HepG2 (cell line): ENCODE data around the gene CAPN13. TPM values are rescaled to one million over a fixed set of nuclear protein-coding genes. Genes with fewer than 3 reads are reported as not detected.

Experiments
- ATAC-seq: fragments of 200-7000 bp; cut with Tn5 transposase; 3 replicates; pipeline ENCODE4 v1.9.1; 2020; ENCODE audit warnings: mild to moderate bottlenecking, moderate library complexity
- BruUV-seq: library from RNA; stranded (reverse); fragments of 400-500 nt; replicated peaks from 2 replicates; lab custom pipeline; 2021; lab: Mats Ljungman, UMichigan
- CTCF ChIA-PET: fragments of 300-600 bp; formaldehyde crosslinking; extraction: SDS; loops from one replicate; lab custom pipeline; 2021; ENCODE audit warnings: low total read pairs, inconsistent platforms, low intra/inter-chr PET ratio; lab: Yijun Ruan, JAX
- POLR2A ChIA-PET: fragments of 350-600 bp; sonication (Branson Sonifier 250); formaldehyde crosslinking; loops from one replicate; lab custom pipeline; 2020; ENCODE audit warnings: antibody characterized with exemption, inconsistent platforms; lab: Yijun Ruan, JAX
- DNase-seq: peaks from one replicate; pipeline ENCODE4 v3.0.0-alpha.2; 2015; ENCODE audit warnings: low spot score
- FAIRE-seq: peaks from 3 replicates; lab custom pipeline; 2011; peaks lifted over from hg19 to GRCh38; lab: Jason Lieb, UNC
- H2AFZ ChIP-seq: one replicate; pipeline ENCODE4 v1.6.1; 2011; ENCODE audit warnings: low read length, inconsistent platforms
- H3K27ac ChIP-seq: fragments of 300-600 bp; 3 replicates; pipeline ENCODE4 v1.8.0; 2011; ENCODE audit warnings: mixed run types, mild to moderate bottlenecking, mixed read lengths, low read length, inconsistent platforms; ENCODE audit not compliant: insufficient read depth; ENCODE audit errors: extremely low read length
- H3K27me3 ChIP-seq, 2 experiments: fragments of 200-600 bp in 1 of 2; 2 replicates in 1 of 2; 3 replicates in 1 of 2; pipeline versions ENCODE4 v1.6.0 to v1.8.0; 2011; ENCODE audit warnings: low read length in 2 of 2, mild to moderate bottlenecking in 2 of 2, moderate library complexity in 2 of 2, inconsistent platforms in 1 of 2; ENCODE audit not compliant: insufficient read depth in 2 of 2, control insufficient read depth in 1 of 2
- H3K36me3 ChIP-seq, 2 experiments: fragments of 200-600 bp in 1 of 2; replicated peaks in 1 of 2; 2 replicates in 1 of 2; 3 replicates in 1 of 2; pipeline versions ENCODE4 v1.5.1 to v1.8.0; 2011; ENCODE audit warnings: low read length in 2 of 2, inconsistent platforms in 1 of 2; ENCODE audit not compliant: insufficient read depth in 2 of 2, control insufficient read depth in 1 of 2
- H3K4me1 ChIP-seq: 2 replicates; pipeline ENCODE4 v1.5.1; 2012; ENCODE audit warnings: low read length, inconsistent platforms; ENCODE audit not compliant: insufficient read depth
- H3K4me2 ChIP-seq: 2 replicates; pipeline ENCODE4 v1.6.0; 2011; ENCODE audit warnings: low read depth, low read length, inconsistent platforms
- H3K4me3 ChIP-seq, 3 experiments: fragments of 200-600 bp in 1 of 3; sonication (generic), shearing (Covaris generic) in 1 of 3; replicated peaks in 1 of 3; 2 replicates each; pipeline ENCODE4 v1.5.1; 2011 to 2016; ENCODE audit warnings: low read length in 3 of 3, inconsistent platforms in 2 of 3, low read depth in 2 of 3, mild to moderate bottlenecking in 2 of 3, control low read depth in 1 of 3, mixed read lengths in 1 of 3; ENCODE audit not compliant: insufficient read depth in 1 of 3
- H3K79me2 ChIP-seq: one replicate; pipeline ENCODE4 v1.6.1; 2011; ENCODE audit warnings: low read length, inconsistent platforms; ENCODE audit not compliant: insufficient read depth
- H3K9ac ChIP-seq: 2 replicates; pipeline ENCODE4 v1.6.0; 2011; ENCODE audit warnings: mild to moderate bottlenecking, low read depth, low read length, inconsistent platforms; ENCODE audit not compliant: insufficient read depth
- H3K9me3 ChIP-seq: 2 replicates; pipeline ENCODE4 v1.5.1; 2012; ENCODE audit warnings: mild to moderate bottlenecking, low read length
- H4K20me1 ChIP-seq: 2 replicates; pipeline ENCODE4 v1.6.0; 2011; ENCODE audit warnings: inconsistent platforms, mild to moderate bottlenecking, low read length, moderate library complexity; ENCODE audit not compliant: insufficient read depth
- CREB1 ChIP-seq, 2 experiments: fragments of 450-650 bp in 1 of 2; IDR thresholded peaks; 2 replicates each; pipeline ENCODE4 v1.6.1; 2016 to 2017; ENCODE audit warnings: control low read depth in 1 of 2, mild to moderate bottlenecking in 1 of 2, missing compliant biosample characterization in 1 of 2, missing genetic modification characterization in 1 of 2
- FOXP1 ChIP-seq, 2 experiments: fragments of 450-650 bp in 1 of 2; IDR thresholded peaks; 2 replicates each; pipeline ENCODE4 v1.6.1; 2017 to 2018; ENCODE audit warnings: antibody characterized with exemption in 1 of 2
- MATR3 ChIP-seq: sonication (generic); formaldehyde crosslinking; IDR thresholded peaks from 2 replicates; pipeline ENCODE4 v1.4.0; 2020; ENCODE audit warnings: missing genetic modification reagents
- TMF1 ChIP-seq: sonication (generic); formaldehyde crosslinking; IDR thresholded peaks from 2 replicates; pipeline ENCODE4 v1.8.1; 2022; ENCODE audit warnings: low read depth, missing genetic modification reagents
- TRAFD1 ChIP-seq: sonication (generic); formaldehyde crosslinking; IDR thresholded peaks from 2 replicates; pipeline ENCODE4 v1.5.1; 2020; ENCODE audit warnings: missing genetic modification reagents, mild to moderate bottlenecking, borderline replicate concordance
- ZNF432 ChIP-seq: sonication (generic); formaldehyde crosslinking; IDR thresholded peaks from 2 replicates; pipeline ENCODE4 v1.5.0; 2020; ENCODE audit warnings: missing genetic modification reagents, mild to moderate bottlenecking, borderline replicate concordance
- WGBS: methylation state at CpG from one replicate; pipeline ENCODE4 v1.1.6; 2017; ENCODE audit warnings: low lambda C conversion rate; 5-methylcytosine and 5-hydroxymethylcytosine counted together
- in situ Hi-C: cut with HindIII; loops from 2 replicates; pipeline ENCODE4 v1.10.0; 2017; ENCODE audit warnings: low pct_unique_long_range_greater_than_20kb; ENCODE audit not compliant: extremely low pct_ligation_motif_present
- intact Hi-C: fragments of 100-400 bp; cut with micrococcal nuclease; formaldehyde crosslinking; loops from one replicate; pipeline ENCODE4 v1.10.0; 2022; ENCODE audit not compliant: unreplicated experiment
- polyA plus RNA-seq, 8 experiments: library from polyadenylated mRNA; depleted of rRNA in 3 of 8; stranded (reverse) in 7 of 8; unstranded in 1 of 8; fragments of >200 nt; fragmentation: Illumina TruSeq in 4 of 8; extraction: Trizol in 4 of 8; gene quantifications; 2 replicates each; pipeline versions ENCODE4 v1.2.1 to v1.2.3, GENCODE V29; 2011 to 2016; ENCODE audit warnings: low read depth in 4 of 8, missing spikeins in 1 of 8, mixed read lengths in 1 of 8; ENCODE audit not compliant: insufficient read depth in 1 of 8
- total RNA-seq, 5 experiments: library from RNA; depleted of rRNA; stranded (reverse); fragments of >200 nt; fragmentation: Illumina TruSeq; extraction: Trizol; gene quantifications; 2 replicates each; pipeline ENCODE4 v1.2.3, GENCODE V29; 2016; ENCODE audit warnings: low read depth in 1 of 5
- TF ChIP-seq, protein P1 (sequence below): fragments of 450-650 bp; IDR thresholded peaks from 2 replicates; pipeline ENCODE4 v1.6.1; 2017; ENCODE audit warnings: mild to moderate bottlenecking
- TF ChIP-seq, protein P2 (sequence below): sonication (generic); IDR thresholded peaks from 2 replicates; pipeline ENCODE4 v1.6.1; 2016; ENCODE audit warnings: low read depth, borderline replicate concordance

The CAPN13 gene
- total and polyA plus RNA-seq, 2 of the 13 experiments (the other 11 are each of a cell fraction or from before 2014, with no cell fraction given), result not detected

GRCh38 chr2:30753630-30754029, 53.6 kb downstream of the CAPN13 start:
- no peak for ATAC-seq
- no peak overlapping the region for H2AFZ ChIP-seq
- intact Hi-C loops (no loop called here), in situ Hi-C loops (no loop called here)
- no peak overlapping the region for H3K4me2 ChIP-seq
- no peak overlapping the region for H3K9ac ChIP-seq
- CTCF ChIA-PET, result no interaction called here
- no peak overlapping the region for H3K27ac ChIP-seq
- H3K27me3 ChIP-seq, result peaks cover 0 to 20% of the 10 kb centered on the region in 2 experiments; a peak in 3 of 5 replicates
- H3K4me3 ChIP-seq, result no peak overlapping the region
- TF ChIP-seq CREB1 (IDR thresholded peaks at IDR 0.05), result peak; percentile 82
- TF ChIP-seq CREB1 (CRISPR knock-in tag; IDR thresholded peaks at IDR 0.05), result no peak
- no peak for TF ChIP-seq TMF1 (CRISPR knock-in tag)
- TF ChIP-seq, protein P1, sequence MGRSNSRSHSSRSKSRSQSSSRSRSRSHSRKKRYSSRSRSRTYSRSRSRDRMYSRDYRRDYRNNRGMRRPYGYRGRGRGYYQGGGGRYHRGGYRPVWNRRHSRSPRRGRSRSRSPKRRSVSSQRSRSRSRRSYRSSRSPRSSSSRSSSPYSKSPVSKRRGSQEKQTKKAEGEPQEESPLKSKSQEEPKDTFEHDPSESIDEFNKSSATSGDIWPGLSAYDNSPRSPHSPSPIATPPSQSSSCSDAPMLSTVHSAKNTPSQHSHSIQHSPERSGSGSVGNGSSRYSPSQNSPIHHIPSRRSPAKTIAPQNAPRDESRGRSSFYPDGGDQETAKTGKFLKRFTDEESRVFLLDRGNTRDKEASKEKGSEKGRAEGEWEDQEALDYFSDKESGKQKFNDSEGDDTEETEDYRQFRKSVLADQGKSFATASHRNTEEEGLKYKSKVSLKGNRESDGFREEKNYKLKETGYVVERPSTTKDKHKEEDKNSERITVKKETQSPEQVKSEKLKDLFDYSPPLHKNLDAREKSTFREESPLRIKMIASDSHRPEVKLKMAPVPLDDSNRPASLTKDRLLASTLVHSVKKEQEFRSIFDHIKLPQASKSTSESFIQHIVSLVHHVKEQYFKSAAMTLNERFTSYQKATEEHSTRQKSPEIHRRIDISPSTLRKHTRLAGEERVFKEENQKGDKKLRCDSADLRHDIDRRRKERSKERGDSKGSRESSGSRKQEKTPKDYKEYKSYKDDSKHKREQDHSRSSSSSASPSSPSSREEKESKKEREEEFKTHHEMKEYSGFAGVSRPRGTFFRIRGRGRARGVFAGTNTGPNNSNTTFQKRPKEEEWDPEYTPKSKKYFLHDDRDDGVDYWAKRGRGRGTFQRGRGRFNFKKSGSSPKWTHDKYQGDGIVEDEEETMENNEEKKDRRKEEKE, result no peak
- no peak for TF ChIP-seq ZNF432 (CRISPR knock-in tag)
- TF ChIP-seq MATR3 (CRISPR knock-in tag), result no peak
- no peak for TF ChIP-seq FOXP1 (IDR thresholded peaks at IDR 0.05)
- TF ChIP-seq FOXP1 (CRISPR knock-in tag; IDR thresholded peaks at IDR 0.05), result no peak
- TF ChIP-seq, protein P2, sequence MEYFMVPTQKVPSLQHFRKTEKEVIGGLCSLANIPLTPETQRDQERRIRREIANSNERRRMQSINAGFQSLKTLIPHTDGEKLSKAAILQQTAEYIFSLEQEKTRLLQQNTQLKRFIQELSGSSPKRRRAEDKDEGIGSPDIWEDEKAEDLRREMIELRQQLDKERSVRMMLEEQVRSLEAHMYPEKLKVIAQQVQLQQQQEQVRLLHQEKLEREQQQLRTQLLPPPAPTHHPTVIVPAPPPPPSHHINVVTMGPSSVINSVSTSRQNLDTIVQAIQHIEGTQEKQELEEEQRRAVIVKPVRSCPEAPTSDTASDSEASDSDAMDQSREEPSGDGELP, result no peak
- TF ChIP-seq TRAFD1 (CRISPR knock-in tag), result no peak
- TF ChIP-seq, all 625 proteins: peak for 1
- H3K79me2 ChIP-seq, result no peaks in the 10 kb centered on the region
- BruUV-seq, result no TSS peak
- no peaks in the 10 kb centered on the region; the same call in 1 of the 2 replicates for H4K20me1 ChIP-seq
- no peaks in the 10 kb centered on the region for H3K4me1 ChIP-seq
- no peaks in the 10 kb centered on the region for H3K36me3 ChIP-seq
- WGBS, result 7% methylated on average over 6 of the region's 6 CpGs
- POLR2A ChIA-PET, result no interaction called here
- FAIRE-seq (no peak), DNase-seq (no peak)
- no peaks in the 10 kb centered on the region for H3K9me3 ChIP-seq
